GM21390 (cell line): ENCODE data around the gene DBNDD2.

ENCODE experiments used
- ATAC-seq: cut with Tn5 transposase; IDR thresholded peaks from one replicate; pipeline ENCODE4 v1.9.1; 2021; ENCODE audit not compliant: unreplicated experiment

Gene DBNDD2, protein sequence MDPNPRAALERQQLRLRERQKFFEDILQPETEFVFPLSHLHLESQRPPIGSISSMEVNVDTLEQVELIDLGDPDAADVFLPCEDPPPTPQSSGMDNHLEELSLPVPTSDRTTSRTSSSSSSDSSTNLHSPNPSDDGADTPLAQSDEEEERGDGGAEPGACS

DNA sequence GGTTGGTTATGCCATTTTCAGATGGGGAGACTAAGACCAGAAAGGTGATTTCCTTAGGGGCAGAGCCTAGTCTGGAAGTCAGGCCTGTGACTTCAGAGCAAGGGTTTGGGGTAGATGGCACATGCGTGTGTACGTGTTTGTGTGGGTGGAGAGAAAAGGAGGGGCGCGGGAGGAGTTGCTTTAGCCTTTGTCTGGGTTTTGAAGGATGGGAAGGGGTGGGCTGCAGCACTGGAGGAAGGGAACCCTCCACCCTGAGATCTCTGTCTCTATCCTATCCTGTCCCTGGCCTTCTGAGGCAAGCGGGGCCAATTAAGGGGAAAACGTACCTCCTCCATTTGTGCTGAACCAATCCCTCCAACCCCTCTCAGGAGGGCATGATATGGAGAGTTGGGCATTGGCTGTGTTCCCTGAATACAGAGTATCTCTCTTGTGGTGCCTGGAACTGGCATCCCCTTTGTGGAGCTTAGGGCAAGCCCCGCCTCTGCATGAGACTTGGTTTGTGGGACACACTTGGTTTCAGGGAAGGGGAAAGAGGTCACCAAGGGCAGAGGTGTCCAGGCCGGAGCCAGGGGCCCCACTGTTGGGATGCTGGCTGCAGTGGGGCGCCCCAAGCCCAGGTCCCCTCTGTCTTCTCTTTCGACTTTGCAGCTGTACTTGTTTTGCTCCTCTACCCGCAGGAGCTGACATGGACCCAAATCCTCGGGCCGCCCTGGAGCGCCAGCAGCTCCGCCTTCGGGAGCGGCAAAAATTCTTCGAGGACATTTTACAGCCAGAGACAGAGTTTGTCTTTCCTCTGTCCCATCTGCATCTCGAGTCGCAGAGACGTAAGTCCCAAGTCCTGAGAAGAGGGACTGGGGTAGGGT lies at the start of gene DBNDD2:
Gene DBNDD2 (plus strand): TSS at position 507 of the 863 bp plus-strand sequence. CDS start 179 bp downstream, at position 686.
- no peak for ATAC-seq

DNA sequence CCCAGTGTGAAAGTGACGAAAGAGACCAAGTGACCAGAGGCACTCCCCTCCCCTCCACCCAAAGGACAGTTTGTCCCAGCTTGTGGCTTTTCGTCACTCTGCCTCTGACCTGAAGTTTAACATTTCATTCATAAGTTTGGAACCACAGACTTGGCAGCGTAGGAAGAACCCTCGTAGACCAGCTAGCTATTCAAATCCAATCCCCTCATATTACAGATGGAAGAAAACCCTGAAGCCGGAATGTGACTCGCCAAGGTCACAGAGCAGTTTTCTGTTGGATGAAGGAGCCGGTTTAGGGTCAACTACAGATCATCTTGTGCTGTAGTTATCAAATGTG lies 49.1 kb upstream of the DBNDD2 start:
- no peak for ATAC-seq

DNA sequence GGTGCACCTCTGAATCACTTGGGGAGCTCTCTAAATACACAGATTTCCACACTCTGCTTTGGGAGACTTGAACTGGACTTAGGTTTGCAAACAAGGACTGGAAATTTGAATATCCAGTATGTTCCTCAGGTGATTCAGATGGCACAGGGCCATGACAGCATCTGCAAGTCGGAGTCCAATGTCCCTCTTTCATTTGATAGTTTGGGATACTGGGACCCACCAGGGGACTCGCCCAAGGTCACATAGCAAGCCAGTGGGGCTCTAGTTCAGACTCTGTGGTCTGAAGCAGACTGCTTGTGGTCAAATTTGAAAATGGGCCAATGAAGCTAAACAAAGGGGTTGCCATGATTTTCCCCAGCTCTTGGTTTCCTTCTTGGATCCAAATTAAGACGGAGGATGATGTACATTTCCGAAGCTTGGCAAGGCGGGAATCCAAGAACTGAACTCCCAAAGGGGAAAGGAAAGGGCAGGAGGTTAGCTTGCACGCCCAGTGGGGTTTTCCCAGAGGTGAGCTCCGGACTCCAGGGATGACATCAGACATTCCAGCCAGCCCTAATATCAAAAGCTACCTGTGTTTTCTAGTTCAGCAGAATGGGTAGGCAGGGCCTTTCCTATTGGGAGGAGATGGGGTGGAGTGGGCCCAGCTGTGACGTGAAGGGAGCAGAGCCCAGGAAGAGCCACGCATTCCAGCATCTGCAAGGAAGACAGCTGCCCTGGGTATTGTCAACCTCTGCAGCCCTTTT lies 48.5 kb upstream of the DBNDD2 start:
- ATAC-seq = no peak

GRCh38 chr20:45361793-45362192 lies 46.3 kb upstream of the DBNDD2 start:
- ATAC-seq = no peak

DNA sequence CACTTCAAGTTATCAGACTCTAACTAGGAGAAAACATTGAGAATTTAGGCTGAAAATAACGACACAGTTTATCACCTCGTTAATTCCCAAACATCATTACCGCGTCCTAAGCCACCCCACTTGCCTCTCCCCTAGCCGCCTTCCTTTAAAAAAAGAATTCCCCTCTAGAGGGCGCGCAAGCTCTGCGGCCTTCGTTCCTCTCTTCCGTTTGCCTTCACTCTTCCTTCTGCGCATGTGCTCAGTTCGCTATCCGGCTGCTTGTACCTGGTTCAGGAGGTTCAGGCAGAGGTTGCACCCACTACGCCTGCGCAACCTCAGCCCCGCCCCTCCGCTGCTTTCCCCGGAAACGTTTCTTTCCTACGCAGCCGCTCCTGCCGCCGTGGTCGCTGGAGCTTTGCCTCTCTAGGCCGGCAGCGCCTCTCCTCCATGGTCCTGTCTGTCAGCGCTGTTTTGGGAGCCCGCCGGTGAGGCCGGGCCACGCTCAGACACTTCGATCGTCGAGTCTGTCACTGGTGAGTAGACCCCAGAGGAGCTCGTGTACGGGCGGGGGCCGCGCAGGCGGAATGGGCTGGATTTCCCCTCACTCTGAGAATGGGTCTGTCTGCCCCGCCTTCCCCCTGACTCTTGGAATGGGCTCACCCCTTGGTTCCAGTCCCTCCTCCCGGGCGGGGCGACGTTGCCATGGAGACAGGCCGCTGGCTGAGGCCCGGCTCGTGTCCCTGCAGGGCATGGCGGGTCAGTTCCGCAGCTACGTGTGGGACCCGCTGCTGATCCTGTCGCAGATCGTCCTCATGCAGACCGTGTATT lies 45.1 kb upstream of the DBNDD2 start, which contains the start of gene SYS1:
Gene SYS1 (plus strand): TSS at position 353 of the 807 bp plus-strand sequence. CDS start 376 bp downstream, at position 729.
- ATAC-seq = peak; percentile 68

GRCh38 chr20:45363611-45364492 lies 44.2 kb upstream of the DBNDD2 start:
- ATAC-seq = no peak

- no peak for ATAC-seq
Observed at GRCh38 chr20:45365444-45365970, 42.6 kb upstream of the DBNDD2 start.

- ATAC-seq = no peak
Observed at GRCh38 chr20:45366192-45366591, 41.9 kb upstream of the DBNDD2 start.

- no peak for ATAC-seq
Observed at GRCh38 chr20:45366631-45367030, 41.5 kb upstream of the DBNDD2 start.

DNA sequence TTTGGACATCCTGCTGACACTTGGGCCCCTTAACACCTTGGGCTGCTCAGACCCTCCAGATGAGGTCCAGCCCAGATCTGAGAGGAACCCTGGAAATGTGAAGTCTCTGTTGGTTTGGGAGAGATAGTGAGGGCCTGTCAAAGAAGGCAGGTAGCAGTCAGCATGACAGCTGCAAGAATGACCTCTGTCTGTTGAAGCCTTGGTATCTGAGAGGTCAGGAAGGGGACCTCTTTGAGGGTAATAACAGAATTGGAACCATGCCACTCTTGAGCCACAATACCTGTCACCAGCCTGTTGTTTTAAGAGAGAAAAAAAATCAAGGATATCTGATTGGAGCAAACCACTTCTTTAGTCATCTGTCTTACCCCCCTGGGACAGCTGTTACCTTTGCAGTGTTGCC lies 41.0 kb upstream of the DBNDD2 start:
- no peak for ATAC-seq

DNA sequence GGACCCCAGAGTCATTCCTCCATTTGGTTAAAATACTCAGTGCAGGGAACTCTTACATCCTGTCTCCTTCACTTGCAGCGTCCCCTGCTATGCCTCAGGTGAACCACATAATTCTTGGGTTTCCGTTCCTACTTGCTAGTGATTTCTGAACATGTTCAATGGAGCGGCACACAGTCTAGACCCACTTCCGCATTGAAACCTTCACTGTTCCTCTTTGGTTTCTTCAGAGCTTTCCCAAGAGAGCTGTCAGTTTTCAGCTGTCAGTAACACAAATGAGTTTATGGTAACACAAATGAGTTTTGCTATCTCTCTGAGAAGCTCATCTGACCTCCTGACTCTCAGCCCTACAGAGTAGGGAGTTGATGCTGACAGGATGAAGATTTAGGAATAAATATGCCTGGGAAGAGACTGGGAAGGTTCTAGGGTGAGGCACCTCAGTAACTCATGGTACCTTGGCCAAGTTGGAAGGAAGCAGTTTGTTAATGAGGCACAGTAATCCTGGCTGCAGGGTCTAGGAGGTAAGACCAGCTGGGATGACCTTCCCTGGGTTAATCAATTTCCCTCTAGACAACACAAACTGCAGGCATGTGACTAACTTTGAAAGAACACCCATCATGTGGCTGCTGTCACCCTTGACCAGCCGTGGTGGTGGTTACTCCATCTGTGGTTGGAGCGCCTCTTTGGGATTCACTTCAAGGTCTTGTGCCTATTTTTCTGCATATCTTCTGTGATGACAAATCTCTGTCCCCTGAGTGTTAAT lies 39.7 kb upstream of the DBNDD2 start:
- ATAC-seq = peak; percentile 84

DNA sequence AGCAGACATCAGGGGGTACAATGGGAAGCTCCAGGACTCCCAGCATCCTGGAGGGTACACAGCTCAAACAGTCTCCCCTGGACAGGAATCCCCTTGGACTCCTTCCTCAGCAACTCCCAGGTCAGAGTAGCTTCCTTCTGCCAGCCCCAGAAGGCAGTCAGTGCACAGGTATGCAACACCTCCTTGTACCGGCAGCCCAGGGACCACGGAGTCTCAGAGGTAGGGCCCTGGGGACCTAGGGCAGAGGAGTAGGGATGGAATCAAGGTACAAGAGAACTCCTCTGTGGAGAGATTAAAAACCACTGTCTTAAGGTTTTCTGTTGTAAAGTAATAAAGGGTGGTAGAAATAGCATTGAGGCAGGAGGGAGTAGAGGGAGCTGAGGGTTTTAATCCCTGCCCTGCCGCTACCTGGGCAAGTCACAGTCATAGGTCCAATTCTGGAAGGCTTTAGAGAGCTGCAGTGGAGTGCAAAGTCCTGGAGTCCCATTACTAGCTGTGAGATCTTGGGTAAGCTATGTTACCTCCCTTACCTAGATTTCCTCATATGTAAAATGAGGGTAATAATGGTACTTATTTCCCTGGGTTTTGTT lies 37.4 kb upstream of the DBNDD2 start:
- ATAC-seq = no peak

DNA sequence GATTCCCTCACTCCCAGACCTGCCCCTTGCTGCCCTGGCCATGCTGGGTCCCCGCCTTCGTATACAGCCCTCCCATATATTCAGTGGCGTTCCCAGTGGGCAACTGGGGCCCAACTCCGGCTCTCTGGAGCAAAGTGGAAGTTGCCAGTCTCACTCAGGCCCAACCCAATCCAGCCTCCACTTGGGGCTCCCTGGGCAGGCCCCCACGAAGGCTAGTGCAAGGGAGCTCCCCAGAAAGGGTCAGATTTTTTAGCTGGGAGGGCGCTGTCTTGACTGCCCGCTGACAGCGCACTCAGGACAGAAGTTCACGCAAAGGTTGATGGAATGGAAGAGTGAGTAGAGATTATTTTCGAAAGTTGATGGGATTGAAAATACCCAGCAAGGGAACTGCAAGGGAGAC lies 35.8 kb upstream of the DBNDD2 start:
- ATAC-seq = no peak

GRCh38 chr20:45372646-45373352 lies 35.3 kb upstream of the DBNDD2 start:
- ATAC-seq = no peak

- no peak for ATAC-seq
Observed at GRCh38 chr20:45373353-45374100, 34.6 kb upstream of the DBNDD2 start.

GRCh38 chr20:45374101-45374467 lies 34.0 kb upstream of the DBNDD2 start:
- ATAC-seq = no peak

DNA sequence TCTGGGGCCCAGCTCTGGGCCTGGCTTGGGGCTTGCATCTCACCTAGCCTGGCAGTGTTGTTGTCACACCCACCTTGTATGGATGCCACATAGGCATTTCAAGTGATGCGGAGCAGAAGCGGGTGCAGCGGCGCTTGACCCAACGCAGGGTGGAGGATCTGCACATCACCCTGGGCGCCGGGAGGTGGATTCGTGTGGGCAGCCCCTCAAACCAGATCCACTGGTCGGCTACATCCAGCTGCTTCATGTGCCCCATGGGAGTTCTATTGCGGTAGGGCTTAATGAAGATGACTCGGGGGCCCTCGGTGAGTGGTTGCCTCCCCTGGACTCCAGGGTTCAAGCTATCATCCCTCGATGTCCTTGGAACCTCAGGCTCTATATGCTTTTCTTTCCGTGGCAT lies 33.1 kb upstream of the DBNDD2 start:
- no peak for ATAC-seq
